ENCODE measurements around the gene ATIC. TPM values are rescaled to one million over a fixed set of nuclear protein-coding genes. Genes with fewer than 3 reads are reported as not detected.
"Not testable (repeated sequence)": the region's sequence is repeated elsewhere in the genome, so short reads cannot be mapped to it uniquely, and the experiment has no call there.

ATIC gene
- total RNA-seq, 1 experiment from 2014 or later = 84.5 TPM

DNA sequence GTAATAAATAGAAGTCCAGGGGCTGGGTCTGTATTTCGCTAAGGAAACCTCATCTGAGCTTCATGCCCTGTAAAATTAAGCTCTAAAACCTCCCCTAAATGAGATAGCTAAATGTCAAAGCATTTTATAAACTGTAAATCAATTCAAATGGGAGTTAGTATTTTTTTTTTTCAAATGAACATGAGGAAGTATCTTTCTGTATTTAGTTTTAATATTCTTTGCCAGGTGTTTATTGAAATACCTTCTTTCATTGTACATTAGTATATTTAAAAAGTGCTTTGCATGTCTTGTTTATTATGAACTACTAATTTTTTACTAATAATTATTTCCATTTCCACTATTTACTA is 47.7 kb downstream of the ATIC start:
- Histone ChIP-seq H3K9ac (ENCODE audit: low read length) (no peak overlapping the region), H3K36me3 (ENCODE audit: insufficient read depth, low read length) (peaks cover 36% of the 10 kb centered on the region; the same call in 1 of the 2 replicates), H3K4me1 (ENCODE audit: low read length) (no peaks in the 10 kb centered on the region), H3K79me2 (ENCODE audit: low read length) (no peaks in the 10 kb centered on the region), H3K9me3 (ENCODE audit: low read length) (no peaks in the 10 kb centered on the region), H4K20me1 (ENCODE audit: insufficient read depth, low read depth, low read length) (no peaks in the 10 kb centered on the region), H3K4me2 (ENCODE audit: low read depth, low read length, poor library complexity, severe bottlenecking) (no peak overlapping the region), H3K27me3 (ENCODE audit: low read length) (no peaks in the 10 kb centered on the region), H3K27ac (ENCODE audit: low read length) (no peak overlapping the region), H2AFZ (ENCODE audit: low read length) (no peak overlapping the region), H3K4me3 (ENCODE audit: low read length) (no peak overlapping the region), H3K9me2 (replicated peaks; ENCODE audit: insufficient read depth, low read length) (no peaks in the 10 kb centered on the region)
- DNase-seq = no peak

DNA sequence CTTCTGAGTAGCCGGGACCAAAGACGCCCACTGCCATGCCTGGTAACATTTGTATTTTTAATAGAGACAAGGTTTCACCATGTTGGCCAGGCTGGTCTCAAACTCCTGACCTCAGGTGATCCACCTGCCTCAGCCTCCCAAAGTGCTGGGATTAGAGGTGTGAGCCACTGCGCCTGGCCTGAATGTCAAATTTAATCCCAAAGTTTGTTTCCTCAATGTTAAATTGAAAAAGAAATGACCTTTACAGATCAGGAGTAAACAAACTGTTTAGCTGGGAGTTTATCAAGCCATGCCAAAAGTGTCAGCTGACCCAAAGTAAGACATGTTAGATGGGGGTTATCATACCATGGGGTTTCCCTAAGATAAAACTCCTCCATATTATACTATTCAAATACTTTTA is 48.2 kb downstream of the ATIC start:
- H3K27ac ChIP-seq (ENCODE audit: low read length); DNase-seq; H3K79me2 ChIP-seq (ENCODE audit: low read length); H3K9me2 ChIP-seq (replicated peaks; ENCODE audit: insufficient read depth, low read length); H3K9ac ChIP-seq (ENCODE audit: low read length); H3K9me3 ChIP-seq (ENCODE audit: low read length); H2AFZ ChIP-seq (ENCODE audit: low read length); H3K4me1 ChIP-seq (ENCODE audit: low read length); H3K27me3 ChIP-seq (ENCODE audit: low read length); H4K20me1 ChIP-seq (ENCODE audit: insufficient read depth, low read depth, low read length); H3K4me3 ChIP-seq (ENCODE audit: low read length); H3K4me2 ChIP-seq (ENCODE audit: low read depth, low read length, poor library complexity, severe bottlenecking): not testable (repeated sequence)
- peaks cover 41% of the 10 kb centered on the region; the same call in 1 of the 2 replicates for H3K36me3 ChIP-seq (ENCODE audit: insufficient read depth, low read length)

DNA sequence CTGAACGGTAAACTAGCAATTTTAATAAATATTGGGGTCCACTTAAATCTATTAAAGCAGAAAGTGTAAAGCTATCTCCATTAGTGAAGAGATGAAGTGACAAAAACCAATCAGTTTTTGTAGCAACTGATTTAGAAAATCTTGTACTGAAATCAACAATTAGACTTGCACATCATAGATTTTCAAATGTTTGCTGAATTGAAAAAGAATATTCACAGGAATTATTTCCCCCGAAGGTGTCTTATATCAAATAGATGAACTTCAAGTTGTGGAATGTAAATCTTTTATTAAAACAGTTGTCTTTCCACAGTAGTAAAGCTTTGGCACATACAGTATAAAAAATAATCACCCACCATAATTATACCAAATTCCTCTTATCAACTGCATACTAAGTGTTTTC is 48.7 kb downstream of the ATIC start:
- DNase-seq = no peak
- H3K27me3 ChIP-seq (ENCODE audit: low read length) = no peaks in the 10 kb centered on the region
- H3K27ac ChIP-seq (ENCODE audit: low read length) = no peak overlapping the region
- no peak overlapping the region for H3K4me3 ChIP-seq (ENCODE audit: low read length)
- no peak overlapping the region for H3K4me2 ChIP-seq (ENCODE audit: low read depth, low read length, poor library complexity, severe bottlenecking)
- no peak overlapping the region for H3K9ac ChIP-seq (ENCODE audit: low read length)
- H3K4me1 ChIP-seq (ENCODE audit: low read length) = no peaks in the 10 kb centered on the region
- H4K20me1 ChIP-seq (ENCODE audit: insufficient read depth, low read depth, low read length) = no peaks in the 10 kb centered on the region
- no peaks in the 10 kb centered on the region for H3K79me2 ChIP-seq (ENCODE audit: low read length)
- H3K9me2 ChIP-seq (replicated peaks; ENCODE audit: insufficient read depth, low read length) = no peaks in the 10 kb centered on the region
- H2AFZ ChIP-seq (ENCODE audit: low read length) = no peak overlapping the region
- H3K36me3 ChIP-seq (ENCODE audit: insufficient read depth, low read length) = peaks cover 45% of the 10 kb centered on the region; the same call in 1 of the 2 replicates
- H3K9me3 ChIP-seq (ENCODE audit: low read length) = no peaks in the 10 kb centered on the region

DNA sequence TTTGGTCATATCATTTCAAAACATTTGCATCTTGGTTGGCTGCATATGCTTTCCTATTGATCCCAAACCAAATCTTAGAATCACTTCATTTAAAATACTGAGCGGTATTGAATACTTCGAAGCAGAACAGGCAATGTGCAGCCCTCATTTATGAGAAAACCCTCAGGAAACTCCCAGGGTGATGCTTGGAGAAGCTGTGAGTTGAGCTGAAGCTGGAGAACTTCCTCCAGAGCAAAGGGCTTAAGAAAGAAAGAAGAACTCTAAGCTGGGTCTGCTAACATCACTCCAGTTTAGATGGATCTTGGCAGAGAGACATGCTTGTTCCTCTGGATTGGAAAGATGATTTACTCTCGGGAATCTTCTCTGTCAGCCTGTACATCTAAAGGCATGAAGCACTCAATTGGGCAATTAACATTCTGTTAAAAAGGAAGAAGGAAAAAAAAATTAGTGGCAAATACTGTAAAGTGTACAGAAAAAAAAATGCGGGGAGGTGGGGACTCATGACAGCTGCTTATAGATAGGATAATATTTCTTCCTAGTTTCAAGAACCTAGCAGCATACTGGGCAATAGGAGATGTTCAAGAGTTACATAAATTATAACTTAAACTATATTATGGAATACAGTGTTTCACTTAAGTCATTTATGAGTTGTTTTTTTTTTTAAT is 49.5 kb downstream of the ATIC start:
- H4K20me1 ChIP-seq (ENCODE audit: insufficient read depth, low read depth, low read length) = no peaks in the 10 kb centered on the region
- H3K4me2 ChIP-seq (ENCODE audit: low read depth, low read length, poor library complexity, severe bottlenecking) = no peak overlapping the region
- H3K79me2 ChIP-seq (ENCODE audit: low read length) = no peaks in the 10 kb centered on the region
- H3K9me3 ChIP-seq (ENCODE audit: low read length) = no peaks in the 10 kb centered on the region
- H3K9ac ChIP-seq (ENCODE audit: low read length) = no peak overlapping the region
- DNase-seq = no peak
- H2AFZ ChIP-seq (ENCODE audit: low read length) = no peak overlapping the region
- H3K36me3 ChIP-seq (ENCODE audit: insufficient read depth, low read length) = peaks cover 43% of the 10 kb centered on the region; the same call in 1 of the 2 replicates
- no peaks in the 10 kb centered on the region for H3K9me2 ChIP-seq (replicated peaks; ENCODE audit: insufficient read depth, low read length)
- H3K27ac ChIP-seq (ENCODE audit: low read length) = no peak overlapping the region
- H3K4me1 ChIP-seq (ENCODE audit: low read length) = no peaks in the 10 kb centered on the region
- H3K4me3 ChIP-seq (ENCODE audit: low read length) = no peak overlapping the region
- H3K27me3 ChIP-seq (ENCODE audit: low read length) = no peaks in the 10 kb centered on the region

DNA sequence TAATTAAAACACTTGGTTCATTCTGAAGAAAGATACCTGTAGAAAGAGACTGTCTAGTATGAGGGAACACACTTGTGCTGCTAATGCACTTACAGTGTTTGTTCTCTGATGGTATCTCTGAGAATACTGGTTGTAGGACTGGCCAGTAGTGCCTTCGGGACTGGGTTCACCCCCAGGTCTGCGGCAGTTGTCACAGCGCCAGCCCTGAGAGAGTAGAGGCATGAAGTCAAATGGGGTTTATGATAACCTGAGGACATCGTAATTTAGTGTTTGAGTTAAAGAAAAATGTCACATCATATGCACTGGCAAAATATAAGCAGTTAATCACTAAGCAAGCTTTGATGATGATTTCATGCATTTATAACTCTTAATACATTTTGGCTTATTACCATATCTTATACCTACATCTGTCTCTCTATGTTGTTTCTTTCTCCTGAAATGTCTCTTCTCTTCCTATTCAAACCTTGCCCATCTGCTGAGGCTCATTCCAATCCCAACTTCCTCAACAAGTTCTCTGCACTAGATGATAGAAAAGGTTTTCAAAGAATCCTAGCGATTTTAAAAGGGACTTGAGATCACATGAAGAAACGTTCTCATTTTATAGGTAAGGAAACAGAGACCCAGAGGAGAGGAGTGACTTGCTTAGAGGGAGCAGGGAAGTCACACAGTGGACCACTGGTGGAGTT is 50.2 kb downstream of the ATIC start:
- Histone ChIP-seq H3K9me2 (replicated peaks; ENCODE audit: insufficient read depth, low read length) (no peaks in the 10 kb centered on the region), H4K20me1 (ENCODE audit: insufficient read depth, low read depth, low read length) (no peaks in the 10 kb centered on the region), H3K4me3 (ENCODE audit: low read length) (no peak overlapping the region), H3K27me3 (ENCODE audit: low read length) (no peaks in the 10 kb centered on the region), H3K79me2 (ENCODE audit: low read length) (no peaks in the 10 kb centered on the region), H3K9ac (ENCODE audit: low read length) (no peak overlapping the region), H3K27ac (ENCODE audit: low read length) (no peak overlapping the region), H3K4me1 (ENCODE audit: low read length) (no peaks in the 10 kb centered on the region), H3K4me2 (ENCODE audit: low read depth, low read length, poor library complexity, severe bottlenecking) (no peak overlapping the region), H3K9me3 (ENCODE audit: low read length) (no peaks in the 10 kb centered on the region), H2AFZ (ENCODE audit: low read length) (no peak overlapping the region), H3K36me3 (ENCODE audit: insufficient read depth, low read length) (peaks cover 45% of the 10 kb centered on the region; the same call in 1 of the 2 replicates)
- DNase-seq = no peak

DNA sequence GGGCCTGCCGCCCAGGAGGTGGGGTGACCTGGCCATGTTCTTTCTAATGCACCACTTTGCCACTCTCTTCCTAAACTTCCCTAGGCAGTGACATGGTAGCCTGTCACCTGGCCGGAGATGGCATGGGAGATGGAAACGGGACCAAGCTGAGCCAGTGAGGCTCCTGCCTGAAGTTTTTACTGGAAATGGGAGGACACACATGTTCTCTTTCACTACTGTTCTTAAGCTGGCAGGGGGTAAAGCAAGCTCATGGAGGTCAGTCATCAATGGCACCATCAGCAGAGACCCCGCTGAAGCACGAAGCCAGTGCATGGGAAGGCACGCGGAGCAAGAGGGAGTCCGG is 50.7 kb downstream of the ATIC start:
- Histone ChIP-seq H3K4me1 (ENCODE audit: low read length) (no peaks in the 10 kb centered on the region), H3K9me2 (replicated peaks; ENCODE audit: insufficient read depth, low read length) (no peaks in the 10 kb centered on the region), H3K79me2 (ENCODE audit: low read length) (no peaks in the 10 kb centered on the region), H3K27me3 (ENCODE audit: low read length) (no peaks in the 10 kb centered on the region), H3K4me3 (ENCODE audit: low read length) (no peak overlapping the region), H2AFZ (ENCODE audit: low read length) (no peak overlapping the region), H4K20me1 (ENCODE audit: insufficient read depth, low read depth, low read length) (no peaks in the 10 kb centered on the region), H3K9me3 (ENCODE audit: low read length) (no peaks in the 10 kb centered on the region), H3K9ac (ENCODE audit: low read length) (no peak overlapping the region), H3K4me2 (ENCODE audit: low read depth, low read length, poor library complexity, severe bottlenecking) (no peak overlapping the region), H3K27ac (ENCODE audit: low read length) (no peak overlapping the region), H3K36me3 (ENCODE audit: insufficient read depth, low read length) (peaks cover 45% of the 10 kb centered on the region; the same call in 1 of the 2 replicates)
- no peak for DNase-seq

DNA sequence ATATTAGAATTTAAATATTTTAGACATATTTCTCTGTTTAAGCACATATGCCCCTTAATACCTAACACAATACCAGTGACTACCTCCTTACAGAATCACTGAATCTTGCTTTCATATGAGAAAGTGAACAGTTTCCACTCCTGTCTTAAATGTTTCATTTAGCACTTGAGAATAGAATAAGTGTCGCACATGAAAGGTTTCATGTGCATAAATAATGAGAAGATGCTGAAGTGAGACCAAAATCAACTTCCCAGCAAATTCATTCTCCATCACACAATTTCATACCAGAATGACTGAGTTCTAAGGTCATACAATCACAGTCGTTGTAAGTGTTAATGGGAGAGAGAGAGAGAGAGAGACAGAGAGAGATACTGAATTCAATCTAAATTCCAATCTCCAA is 51.2 kb downstream of the ATIC start:
- Histone ChIP-seq H3K27ac (ENCODE audit: low read length) (no peak overlapping the region), H3K4me1 (ENCODE audit: low read length) (no peaks in the 10 kb centered on the region), H3K36me3 (ENCODE audit: insufficient read depth, low read length) (peaks cover 44% of the 10 kb centered on the region; the same call in 1 of the 2 replicates), H3K9me2 (replicated peaks; ENCODE audit: insufficient read depth, low read length) (no peaks in the 10 kb centered on the region), H2AFZ (ENCODE audit: low read length) (no peak overlapping the region), H3K27me3 (ENCODE audit: low read length) (no peaks in the 10 kb centered on the region), H3K4me3 (ENCODE audit: low read length) (no peak overlapping the region), H3K9me3 (ENCODE audit: low read length) (no peaks in the 10 kb centered on the region), H3K4me2 (ENCODE audit: low read depth, low read length, poor library complexity, severe bottlenecking) (no peak overlapping the region), H3K9ac (ENCODE audit: low read length) (no peak overlapping the region), H3K79me2 (ENCODE audit: low read length) (no peaks in the 10 kb centered on the region), H4K20me1 (ENCODE audit: insufficient read depth, low read depth, low read length) (no peaks in the 10 kb centered on the region)
- DNase-seq = no peak

DNA sequence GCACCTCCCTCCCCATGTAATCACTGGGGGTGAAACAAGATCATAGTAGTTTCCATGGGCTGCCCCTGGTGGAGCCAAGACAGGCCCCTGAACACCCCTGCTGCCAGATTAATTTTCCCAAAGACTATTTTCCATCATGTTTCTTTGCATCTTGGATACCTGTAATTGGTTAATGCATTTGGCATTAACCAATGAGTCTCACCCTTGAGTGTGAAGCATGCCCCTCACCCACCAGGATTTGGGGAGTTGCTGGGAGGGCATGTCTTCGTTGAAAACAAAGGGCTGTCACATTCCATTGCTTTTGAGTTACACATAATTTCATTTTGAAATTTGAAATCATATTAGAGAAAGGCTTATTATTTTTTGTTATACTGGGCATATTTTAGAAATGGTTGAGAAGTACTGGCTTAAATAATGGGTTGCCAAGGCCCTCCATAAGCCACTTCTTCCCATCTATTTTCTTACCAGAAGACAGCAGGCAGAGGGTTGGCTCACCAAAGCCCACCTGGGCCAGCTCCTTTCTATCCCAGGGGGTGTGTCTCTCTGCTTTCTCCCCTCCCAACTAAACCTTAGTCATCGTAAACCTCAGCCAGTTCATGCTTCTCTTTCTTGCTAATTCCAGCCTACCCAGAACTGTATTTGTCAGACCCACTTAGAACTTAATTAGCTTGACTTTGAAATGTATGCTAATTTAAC is 51.8 kb downstream of the ATIC start:
- Histone ChIP-seq H3K4me3 (ENCODE audit: low read length) (no peak overlapping the region), H3K4me2 (ENCODE audit: low read depth, low read length, poor library complexity, severe bottlenecking) (no peak overlapping the region), H3K36me3 (ENCODE audit: insufficient read depth, low read length) (peaks cover 40% of the 10 kb centered on the region; the same call in 1 of the 2 replicates), H3K27me3 (ENCODE audit: low read length) (no peaks in the 10 kb centered on the region), H4K20me1 (ENCODE audit: insufficient read depth, low read depth, low read length) (no peaks in the 10 kb centered on the region), H3K27ac (ENCODE audit: low read length) (no peak overlapping the region), H3K9me3 (ENCODE audit: low read length) (no peaks in the 10 kb centered on the region), H2AFZ (ENCODE audit: low read length) (no peak overlapping the region), H3K9ac (ENCODE audit: low read length) (no peak overlapping the region), H3K79me2 (ENCODE audit: low read length) (no peaks in the 10 kb centered on the region), H3K4me1 (ENCODE audit: low read length) (no peaks in the 10 kb centered on the region), H3K9me2 (replicated peaks; ENCODE audit: insufficient read depth, low read length) (no peaks in the 10 kb centered on the region)
- no peak for DNase-seq
